Osteoblast (primary cell): ENCODE results near the gene GARIN5B. TPM values are rescaled to one million over a fixed set of nuclear protein-coding genes. Genes with fewer than 3 reads are reported as not detected.

ENCODE experiments used
- DNase-seq: peaks from one replicate; pipeline ENCODE4 v3.0.0; 2011; ENCODE audit warnings: low spot score, mixed read lengths; ENCODE audit not compliant: insufficient read length; ENCODE audit errors: missing footprints
- H2AFZ ChIP-seq: 2 replicates; pipeline ENCODE4 v1.6.0; 2011; ENCODE audit warnings: mild to moderate bottlenecking, low read length
- H3K27ac ChIP-seq: 2 replicates; pipeline ENCODE4 v1.5.1; 2011; ENCODE audit warnings: mild to moderate bottlenecking, low read depth, low read length, moderate library complexity
- H3K27me3 ChIP-seq: 2 replicates; pipeline ENCODE4 v1.6.0; 2012; ENCODE audit warnings: mild to moderate bottlenecking, control low read depth, inconsistent platforms, low read length, moderate library complexity; ENCODE audit not compliant: insufficient read depth
- H3K36me3 ChIP-seq: 2 replicates; pipeline ENCODE4 v1.5.1; 2011; ENCODE audit warnings: mild to moderate bottlenecking, low read length, control low read depth, moderate library complexity; ENCODE audit not compliant: insufficient read depth
- H3K4me1 ChIP-seq: 2 replicates; pipeline ENCODE4 v1.5.1; 2011; ENCODE audit warnings: mild to moderate bottlenecking, low read length, control low read depth, moderate library complexity; ENCODE audit not compliant: insufficient read depth
- H3K4me2 ChIP-seq: 2 replicates; pipeline ENCODE4 v1.6.0; 2011; ENCODE audit warnings: mild to moderate bottlenecking, low read length; ENCODE audit not compliant: insufficient read depth
- H3K4me3 ChIP-seq: fragments of 200-600 bp; sonication (generic); 3 replicates; pipeline ENCODE4 v1.5.1; 2012; ENCODE audit warnings: mild to moderate bottlenecking, low read length, inconsistent platforms; ENCODE audit not compliant: insufficient read depth
- H3K79me2 ChIP-seq: 2 replicates; pipeline ENCODE4 v1.6.0; 2012; ENCODE audit warnings: mild to moderate bottlenecking, low read length, control low read depth, inconsistent platforms; ENCODE audit not compliant: insufficient read depth
- H3K9me3 ChIP-seq: 2 replicates; pipeline ENCODE4 v1.5.1; 2011; ENCODE audit warnings: low read depth, low read length, control low read depth
- H4K20me1 ChIP-seq: 2 replicates; pipeline ENCODE4 v1.6.0; 2012; ENCODE audit warnings: mild to moderate bottlenecking, low read length, control low read depth; ENCODE audit not compliant: insufficient read depth
- CTCF ChIP-seq: IDR thresholded peaks from 2 replicates; pipeline ENCODE4 v1.5.1; 2011; ENCODE audit warnings: mild to moderate bottlenecking, low read depth, low read length, moderate library complexity; ENCODE audit errors: extremely low read depth
- total RNA-seq: library from RNA; depleted of rRNA; stranded (reverse); fragments of >200 nt; gene quantifications from 2 replicates; pipeline ENCODE4 v1.2.3, GENCODE V29; 2012

GARIN5B gene
- total RNA-seq, 1 donor = not detected

GRCh38 chr19:55362174-55362989 is 678 bp downstream of the GARIN5B start:
- Histone ChIP-seq H3K27ac (no peak overlapping the region), H2AFZ (no peak overlapping the region), H4K20me1 (no peaks in the 10 kb centered on the region), H3K4me1 (no peaks in the 10 kb centered on the region), H3K36me3 (peaks cover 6% of the 10 kb centered on the region), H3K4me2 (no peak overlapping the region), H3K4me3 (no peak overlapping the region), H3K79me2 (no peaks in the 10 kb centered on the region), H3K27me3 (peaks cover under 1% of the 10 kb centered on the region), H3K9me3 (no peaks in the 10 kb centered on the region)
- DNase-seq = no peak
- no peak for TF ChIP-seq CTCF

GRCh38 chr19:55360902-55361301 is 2.2 kb downstream of the GARIN5B start:
- Histone ChIP-seq H3K79me2 (no peaks in the 10 kb centered on the region), H3K4me2 (no peak overlapping the region), H3K4me1 (no peaks in the 10 kb centered on the region), H3K36me3 (no peaks in the 10 kb centered on the region), H2AFZ (no peak overlapping the region), H3K4me3 (no peak overlapping the region), H3K27me3 (peaks cover 13% of the 10 kb centered on the region), H4K20me1 (no peaks in the 10 kb centered on the region), H3K9me3 (no peaks in the 10 kb centered on the region), H3K27ac (no peak overlapping the region)
- TF ChIP-seq CTCF = no peak
- DNase-seq = no peak

- H3K79me2 ChIP-seq = no peaks in the 10 kb centered on the region
- no peaks in the 10 kb centered on the region for H4K20me1 ChIP-seq
- no peaks in the 10 kb centered on the region for H3K9me3 ChIP-seq
- no peaks in the 10 kb centered on the region for H3K36me3 ChIP-seq
- H3K4me2 ChIP-seq = no peak overlapping the region
- H3K27me3 ChIP-seq = peaks cover 22% of the 10 kb centered on the region
- H3K4me3 ChIP-seq = no peak overlapping the region
- no peak overlapping the region for H2AFZ ChIP-seq
- no peak overlapping the region for H3K27ac ChIP-seq
- no peak for TF ChIP-seq CTCF
- H3K4me1 ChIP-seq = no peaks in the 10 kb centered on the region
- DNase-seq = no peak
Observed at GRCh38 chr19:55358943-55359908, 3.8 kb downstream of the GARIN5B start.

- H4K20me1 ChIP-seq = no peaks in the 10 kb centered on the region
- no peak overlapping the region for H2AFZ ChIP-seq
- H3K4me3 ChIP-seq = no peak overlapping the region
- no peaks in the 10 kb centered on the region for H3K36me3 ChIP-seq
- TF ChIP-seq CTCF = no peak
- H3K79me2 ChIP-seq = no peaks in the 10 kb centered on the region
- peaks cover 3% of the 10 kb centered on the region for H3K4me1 ChIP-seq
- H3K9me3 ChIP-seq = no peaks in the 10 kb centered on the region
- H3K27ac ChIP-seq = no peak overlapping the region
- H3K4me2 ChIP-seq = no peak overlapping the region
- DNase-seq = no peak
- H3K27me3 ChIP-seq = peaks cover 26% of the 10 kb centered on the region
Observed at GRCh38 chr19:55358493-55358892, 4.6 kb downstream of the GARIN5B start.
